Stimulated activated CD4-positive, alpha-beta T cell treated with anti-CD3 and anti-CD28 coated beads, Interleukin-2, amount 100 ng/mL, for 24 hours (primary cell): ENCODE measurements around the gene FGD3.
A peak's percentile ranks its signal among the peaks of the same experiment; 100 is the strongest.

Experiments used
- DNase-seq, 2 donors: peaks; one replicate each; pipeline ENCODE4 v3.0.0-alpha.2; 2020

Gene FGD3

GRCh38 chr9:92978345-92978875 is 31.1 kb downstream of the FGD3 start:
- DNase-seq: no peak

- no peak for DNase-seq
Measured at GRCh38 chr9:92979283-92980056, 32.1 kb downstream of the FGD3 start.

GRCh38 chr9:92980085-92980745 is 32.9 kb downstream of the FGD3 start:
- no peak for DNase-seq

GRCh38 chr9:92982130-92982529 is 34.8 kb downstream of the FGD3 start:
- no peak for DNase-seq

- peak in 1 of 2 donors; percentile 23 for DNase-seq
Measured at GRCh38 chr9:92983984-92984589, 36.8 kb downstream of the FGD3 start.

- peak in 1 of 2 donors; percentile 16 for DNase-seq
Measured at GRCh38 chr9:92984976-92985375, 37.7 kb downstream of the FGD3 start.

GRCh38 chr9:92986176-92987119 is 39.1 kb downstream of the FGD3 start:
- peak; percentile 48 to 59 for DNase-seq

GRCh38 chr9:92988215-92988768 is 41.0 kb downstream of the FGD3 start:
- peak in 1 of 2 donors; percentile 17 for DNase-seq

GRCh38 chr9:92989561-92989960 is 42.2 kb downstream of the FGD3 start:
- peak in 1 of 2 donors; percentile 8 for DNase-seq

- no peak for DNase-seq
Measured at GRCh38 chr9:92990461-92990860, 43.1 kb downstream of the FGD3 start.

GRCh38 chr9:92992549-92992948 is 45.2 kb downstream of the FGD3 start:
- DNase-seq: no peak

- DNase-seq: peak in 1 of 2 donors; percentile 15
Measured at GRCh38 chr9:92998871-92999270, 51.5 kb downstream of the FGD3 start.

GRCh38 chr9:93001031-93001430 is 53.7 kb downstream of the FGD3 start:
- DNase-seq: no peak

- DNase-seq: peak in 1 of 2 donors; percentile 15
Measured at GRCh38 chr9:93002700-93003099, 55.4 kb downstream of the FGD3 start.

- DNase-seq: peak; percentile 73
Measured at GRCh38 chr9:93003552-93004407, 56.5 kb downstream of the FGD3 start.

- peak in 1 of 2 donors; percentile 14 for DNase-seq
Measured at GRCh38 chr9:93004561-93004960, 57.2 kb downstream of the FGD3 start.

GRCh38 chr9:93005876-93006275 is 58.6 kb downstream of the FGD3 start:
- DNase-seq: no peak

GRCh38 chr9:93007529-93008058 is 60.3 kb downstream of the FGD3 start:
- no peak for DNase-seq

- DNase-seq: peak in 1 of 2 donors; percentile 9
Measured at GRCh38 chr9:93008457-93008856, 61.1 kb downstream of the FGD3 start.

- DNase-seq: peak in 1 of 2 donors; percentile 14
Measured at GRCh38 chr9:93009337-93010015, 62.2 kb downstream of the FGD3 start.
